Transverse colon (tissue), 4 donors: ENCODE measurements around the gene MIF. TPM values are rescaled to one million over a fixed set of nuclear protein-coding genes. Genes with fewer than 3 reads are reported as not detected.

Source experiments
- DNase-seq: peaks from one replicate; pipeline ENCODE4 v3.0.0-alpha.2; 2019
- H3K27ac ChIP-seq, 4 donors: fragments of 200-600 bp; sonication (generic); 2 replicates each; pipeline ENCODE4 v1.5.1; 2016 to 2018; ENCODE audit warnings: inconsistent platforms in 4 of 4
- H3K27me3 ChIP-seq: fragments of 200-600 bp; sonication (generic); 2 replicates; pipeline ENCODE4 v1.5.1; 2017; ENCODE audit warnings: inconsistent platforms
- H3K36me3 ChIP-seq, 4 donors: fragments of 200-600 bp; sonication (generic); 2 replicates each; pipeline ENCODE4 v1.5.1; 2017 to 2019; ENCODE audit warnings: inconsistent platforms in 4 of 4
- H3K4me1 ChIP-seq, 4 donors: fragments of 200-600 bp; sonication (generic); 2 replicates each; pipeline ENCODE4 v1.5.1; 2017 to 2020; ENCODE audit warnings: inconsistent platforms in 4 of 4
- H3K4me3 ChIP-seq, 4 donors: fragments of 200-600 bp; sonication (generic); 1 replicate in 1 of 4; 2 replicates in 3 of 4; pipeline versions ENCODE4 v1.5.1 to v1.6.1; 2017 to 2019; ENCODE audit warnings: inconsistent platforms in 4 of 4
- H3K9me3 ChIP-seq, 2 donors: fragments of 200-600 bp; sonication (generic); 2 replicates each; pipeline ENCODE4 v1.5.1; 2017 to 2019; ENCODE audit warnings: inconsistent platforms in 2 of 2
- CTCF ChIP-seq, 5 experiments: fragments of 200-600 bp in 3 of 5; fragments of 450-650 bp in 2 of 5; sonication (generic) in 3 of 5; IDR thresholded peaks; 1 replicate in 2 of 5; 2 replicates in 3 of 5; pipeline ENCODE4 v1.5.1; 2016 to 2017; ENCODE audit warnings: antibody characterized with exemption in 5 of 5, inconsistent platforms in 3 of 5, mild to moderate bottlenecking in 2 of 5, moderate library complexity in 1 of 5
- EP300 ChIP-seq: sonication (generic); formaldehyde crosslinking; IDR thresholded peaks from one replicate; pipeline ENCODE4 v1.6.1; 2017; ENCODE audit warnings: antibody characterized with exemption, low read depth
- POLR2A ChIP-seq: fragments of 450-650 bp; IDR thresholded peaks from one replicate; pipeline ENCODE4 v1.6.1; 2016; ENCODE audit warnings: antibody characterized with exemption, mild to moderate bottlenecking, moderate library complexity
- POLR2AphosphoS5 ChIP-seq, 3 donors: sonication (generic); formaldehyde crosslinking; IDR thresholded peaks; one replicate each; pipeline ENCODE4 v1.6.1; 2016; ENCODE audit warnings: antibody characterized with exemption in 3 of 3
- WGBS, 2 donors: methylation state at CpG; one replicate each; pipeline ENCODE4 v1.1.5; 2018; ENCODE audit warnings: low coverage in 1 of 2; 5-methylcytosine and 5-hydroxymethylcytosine counted together
- in situ Hi-C, 4 donors: fragments of 200-750 bp; cut with MboI; loops; one replicate each; pipeline versions ENCODE4 v1.15.0 to v1.15.1; 2017; ENCODE audit warnings: low sequenced_read_pairs in 3 of 4, low pct_ligation_motif_present in 1 of 4, low pct_unique_long_range_greater_than_20kb in 1 of 4
- intact Hi-C: fragments of 100-400 bp; cut with DNase I; formaldehyde crosslinking; loops from one replicate; pipeline ENCODE4 v1.15.1; 2023; ENCODE audit warnings: low total_unique reads
- total RNA-seq, 4 donors: library from RNA; depleted of rRNA; stranded (reverse); fragments of >200 nt; gene quantifications; one replicate each; pipeline ENCODE4 v1.1.0, GENCODE V29; 2016

Gene MIF
- total RNA-seq, 4 donors from 2014 or later: 123 to 210 (median 139) TPM

GRCh38 chr22:23877566-23877965 lies 16.6 kb upstream of the MIF start:
- no peaks in the 10 kb centered on the region for H3K36me3 ChIP-seq
- no peaks in the 10 kb centered on the region for H3K4me1 ChIP-seq
- H3K27ac ChIP-seq: no peak overlapping the region
- TF ChIP-seq POLR2AphosphoS5 (IDR thresholded peaks at IDR 0.05) (no peak), EP300 (no peak), CTCF (IDR thresholded peaks at IDR 0.05) (no peak), POLR2A (no peak)
- no peak for DNase-seq
- H3K4me3 ChIP-seq: no peak overlapping the region
- H3K9me3 ChIP-seq: no peaks in the 10 kb centered on the region
- WGBS, 2 donors: 98 to 100% methylated on average over 4 to 8 of the region's 8 CpGs
- in situ Hi-C loops (no loop called here), intact Hi-C loops (no loop called here)
- H3K27me3 ChIP-seq: no peaks in the 10 kb centered on the region

- H3K27me3 ChIP-seq: no peaks in the 10 kb centered on the region
- TF ChIP-seq CTCF (IDR thresholded peaks at IDR 0.05): no peak
- no peak for TF ChIP-seq POLR2AphosphoS5 (IDR thresholded peaks at IDR 0.05)
- TF ChIP-seq EP300: no peak
- TF ChIP-seq POLR2A: no peak
- no peaks in the 10 kb centered on the region for H3K4me1 ChIP-seq
- H3K36me3 ChIP-seq: no peaks in the 10 kb centered on the region
- in situ Hi-C loops: no loop called here
- WGBS, 2 donors: 90% methylated on average over 7 of the region's 7 CpGs; no CpG with 5 or more reads in 1 of the 2 donors
- no peak overlapping the region for H3K4me3 ChIP-seq
- H3K9me3 ChIP-seq: no peaks in the 10 kb centered on the region
- H3K27ac ChIP-seq: no peak overlapping the region
- no peak for DNase-seq
- intact Hi-C loops: no loop called here
These were observed 16.0 kb upstream of the MIF start for GRCh38 chr22:23878219-23878618.

GRCh38 chr22:23882370-23882769 lies 11.8 kb upstream of the MIF start:
- in situ Hi-C loops: no loop called here

GRCh38 chr22:23883658-23884057 lies 10.5 kb upstream of the MIF start:
- TF ChIP-seq CTCF (IDR thresholded peaks at IDR 0.05) (no peak), EP300 (no peak), POLR2AphosphoS5 (IDR thresholded peaks at IDR 0.05) (no peak), POLR2A (no peak)
- 100% methylated on average over 9 of the region's 9 CpGs; no CpG with 5 or more reads in 1 of the 2 donors for WGBS, 2 donors
- Histone ChIP-seq H3K27me3 (no peaks in the 10 kb centered on the region), H3K4me3 (no peak overlapping the region), H3K27ac (no peak overlapping the region), H3K9me3 (no peaks in the 10 kb centered on the region), H3K36me3 (no peaks in the 10 kb centered on the region), H3K4me1 (no peaks in the 10 kb centered on the region)
- no peak for DNase-seq
- in situ Hi-C loops: no loop called here
- intact Hi-C loops: no loop called here

More at GRCh38 chr22:23882370-23882769, 11.8 kb upstream of the MIF start:
- Histone ChIP-seq H3K4me3 (no peak overlapping the region), H3K27me3 (no peaks in the 10 kb centered on the region), H3K27ac (no peak overlapping the region), H3K4me1 (no peaks in the 10 kb centered on the region), H3K9me3 (no peaks in the 10 kb centered on the region), H3K36me3 (no peaks in the 10 kb centered on the region)
- no peak for TF ChIP-seq EP300
- TF ChIP-seq POLR2A: no peak
- TF ChIP-seq POLR2AphosphoS5 (IDR thresholded peaks at IDR 0.05): no peak
- no peak for TF ChIP-seq CTCF (IDR thresholded peaks at IDR 0.05)
- intact Hi-C loops: no loop called here
- no peak for DNase-seq
- 86 to 100% methylated on average over 1 to 20 of the region's 20 CpGs for WGBS, 2 donors
